22Rv1 (cell line): ENCODE data around the gene LAMTOR4.

Experiments
- H3K27ac ChIP-seq: fragments of 450-650 bp; 2 replicates; pipeline ENCODE4 v1.5.1; 2017
- ZFX ChIP-seq: fragments of 450-650 bp; IDR thresholded peaks from 2 replicates; pipeline ENCODE4 v1.6.1; 2017; ENCODE audit warnings: antibody characterized with exemption, borderline replicate concordance
- TF ChIP-seq, protein P1 (sequence below): fragments of 450-650 bp; IDR thresholded peaks from 2 replicates; pipeline ENCODE4 v1.5.1; 2017; ENCODE audit warnings: mild to moderate bottlenecking

LAMTOR4 gene

GRCh38 chr7:100155553-100156317 is 7.0 kb downstream of the LAMTOR4 start:
- TF ChIP-seq ZFX: no peak
- TF ChIP-seq, protein P1, sequence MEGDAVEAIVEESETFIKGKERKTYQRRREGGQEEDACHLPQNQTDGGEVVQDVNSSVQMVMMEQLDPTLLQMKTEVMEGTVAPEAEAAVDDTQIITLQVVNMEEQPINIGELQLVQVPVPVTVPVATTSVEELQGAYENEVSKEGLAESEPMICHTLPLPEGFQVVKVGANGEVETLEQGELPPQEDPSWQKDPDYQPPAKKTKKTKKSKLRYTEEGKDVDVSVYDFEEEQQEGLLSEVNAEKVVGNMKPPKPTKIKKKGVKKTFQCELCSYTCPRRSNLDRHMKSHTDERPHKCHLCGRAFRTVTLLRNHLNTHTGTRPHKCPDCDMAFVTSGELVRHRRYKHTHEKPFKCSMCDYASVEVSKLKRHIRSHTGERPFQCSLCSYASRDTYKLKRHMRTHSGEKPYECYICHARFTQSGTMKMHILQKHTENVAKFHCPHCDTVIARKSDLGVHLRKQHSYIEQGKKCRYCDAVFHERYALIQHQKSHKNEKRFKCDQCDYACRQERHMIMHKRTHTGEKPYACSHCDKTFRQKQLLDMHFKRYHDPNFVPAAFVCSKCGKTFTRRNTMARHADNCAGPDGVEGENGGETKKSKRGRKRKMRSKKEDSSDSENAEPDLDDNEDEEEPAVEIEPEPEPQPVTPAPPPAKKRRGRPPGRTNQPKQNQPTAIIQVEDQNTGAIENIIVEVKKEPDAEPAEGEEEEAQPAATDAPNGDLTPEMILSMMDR: no peak
- peak overlapping the region; percentile 91 for H3K27ac ChIP-seq

GRCh38 chr7:100156331-100157068 is 7.8 kb downstream of the LAMTOR4 start:
- peak overlapping the region; percentile 91 for H3K27ac ChIP-seq
- no peak for TF ChIP-seq ZFX
- TF ChIP-seq, protein P1: no peak

GRCh38 chr7:100157069-100157333 is 8.3 kb downstream of the LAMTOR4 start:
- peak overlapping the region; percentile 91 for H3K27ac ChIP-seq
- TF ChIP-seq, protein P1: no peak
- TF ChIP-seq ZFX: no peak

DNA sequence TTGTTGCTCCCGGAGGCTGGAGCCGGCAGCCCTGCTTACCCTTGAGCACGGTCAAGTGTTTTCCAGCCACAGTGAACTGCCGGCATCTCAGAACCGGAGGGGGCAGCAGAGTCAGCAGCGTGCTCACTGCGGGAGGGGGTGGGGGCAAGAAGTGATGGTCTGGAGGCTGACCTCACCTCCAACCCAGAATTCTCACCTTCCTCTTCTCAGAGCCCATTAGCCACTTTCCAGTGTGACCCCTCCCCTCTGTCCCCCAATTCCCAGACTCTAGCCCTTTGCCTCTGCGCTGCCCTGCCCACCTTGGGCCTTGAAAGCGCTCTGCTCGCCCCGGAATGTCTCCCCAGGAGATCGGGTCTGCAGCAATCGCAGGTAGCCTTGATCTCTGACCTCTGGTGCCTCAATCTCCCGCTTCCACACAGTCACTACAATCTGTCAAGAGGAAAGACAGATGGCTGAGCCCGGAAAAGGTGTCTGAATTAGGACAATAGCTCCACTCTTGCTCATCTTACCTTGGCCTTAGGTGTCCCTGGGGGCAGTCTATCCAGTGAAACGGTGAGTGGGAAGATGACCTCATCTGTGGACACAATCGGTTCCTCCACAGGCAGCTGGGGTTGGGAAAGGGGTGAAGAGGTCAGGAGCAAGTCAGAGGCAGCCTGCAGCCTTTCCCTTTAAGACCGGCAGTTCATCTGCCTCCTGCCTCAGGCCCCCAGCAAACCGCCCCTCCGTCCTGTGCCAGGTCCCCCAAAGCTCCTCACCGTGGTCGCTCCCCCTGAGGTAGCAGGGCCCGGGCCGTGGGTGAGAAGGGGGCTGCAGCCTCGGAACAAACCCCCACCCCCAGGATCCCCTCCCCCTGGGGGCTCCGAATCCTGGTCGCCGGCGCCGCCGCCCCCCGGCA is 8.9 kb downstream of the LAMTOR4 start:
- peak overlapping the region; percentile 91 for H3K27ac ChIP-seq
- TF ChIP-seq, protein P1: no peak

DNA sequence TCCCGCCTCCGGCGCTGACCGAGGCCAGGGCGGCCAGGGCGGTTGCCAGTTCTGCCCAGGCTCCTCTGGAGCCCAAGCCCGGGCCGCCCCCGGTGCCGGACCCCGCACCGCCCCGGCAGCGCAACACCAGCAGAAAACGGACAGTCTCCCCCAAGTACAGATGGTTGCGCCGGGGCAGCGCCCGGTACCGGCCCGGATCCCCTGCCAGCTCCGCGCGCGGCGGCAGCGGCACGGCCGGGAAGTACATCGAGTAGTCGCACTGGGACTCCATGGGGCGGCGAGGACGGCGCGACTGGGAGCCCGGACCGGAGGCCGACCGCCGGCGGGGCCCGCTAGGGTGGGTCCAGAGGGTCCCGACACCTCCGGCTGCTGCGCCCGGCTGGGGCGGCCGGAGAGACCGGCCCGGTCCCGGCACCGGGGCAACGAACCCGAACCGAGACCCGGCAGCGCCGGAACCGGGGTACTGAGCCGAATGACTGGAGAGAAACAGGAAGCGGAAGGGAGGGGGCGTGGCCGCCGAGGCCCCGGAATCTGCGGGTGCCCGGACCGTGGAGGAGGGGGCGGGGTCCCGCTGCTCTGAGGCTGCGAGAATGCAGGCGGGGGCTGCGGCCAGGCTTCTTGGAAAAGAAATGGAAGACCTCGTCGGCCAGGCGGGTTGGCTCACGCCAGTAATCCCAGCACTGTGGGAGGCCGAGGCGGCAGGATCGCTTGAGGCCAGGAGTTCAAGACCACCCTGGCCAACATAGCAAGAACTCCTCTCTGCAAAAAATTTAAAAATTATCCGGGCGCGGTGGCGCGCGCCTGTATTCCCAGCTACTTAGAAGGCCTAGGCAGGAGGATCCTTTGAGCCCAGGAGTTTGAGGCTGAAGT is 9.7 kb downstream of the LAMTOR4 start, which contains the start of gene TRAPPC14:
TSS of gene TRAPPC14 (minus strand) at position 495 of the 870 bp plus-strand sequence. CDS start at position 271, 224 bp downstream.
- peak within 1 kb of the TSS; percentile 91 for H3K27ac ChIP-seq
- no peak for TF ChIP-seq ZFX
- TF ChIP-seq, protein P1: no peak

GRCh38 chr7:100159099-100159623 is 10.4 kb downstream of the LAMTOR4 start:
- H3K27ac ChIP-seq: peak overlapping the region; percentile 91
- TF ChIP-seq, protein P1: no peak
- no peak for TF ChIP-seq ZFX
